ENCODE results near the gene C2CD2. TPM values are rescaled to one million over a fixed set of nuclear protein-coding genes. Genes with fewer than 3 reads are reported as not detected.

The C2CD2 gene
- total RNA-seq, 1 experiment from 2014 or later = 12.6 TPM

- Mint-ChIP-seq H3K36me3 (ENCODE audit: insufficient read depth, unreplicated experiment) (no peaks in the 10 kb centered on the region), H3K4me1 (ENCODE audit: low read depth, unreplicated experiment) (no peaks in the 10 kb centered on the region), H3K27me3 (ENCODE audit: insufficient read depth, unreplicated experiment) (no peaks in the 10 kb centered on the region), H3K9me3 (ENCODE audit: unreplicated experiment) (no peaks in the 10 kb centered on the region), H3K4me3 (ENCODE audit: unreplicated experiment) (no peak overlapping the region), H3K27ac (ENCODE audit: unreplicated experiment) (no peak overlapping the region)
- H3K27me3 ChIP-seq (replicated peaks; ENCODE audit: control insufficient read depth, insufficient read depth, low read length) = no peaks in the 10 kb centered on the region
- no TSS peak for BruUV-seq (replicated peaks)
- CTCF ChIA-PET = no interaction called here
- no peaks in the 10 kb centered on the region for H3K9me3 ChIP-seq
- intact Hi-C loops (cut with micrococcal nuclease; ENCODE audit: unreplicated experiment) = no loop called here
- H3K4me1 ChIP-seq = no peaks in the 10 kb centered on the region
- no peak for DNase-seq
- TF ChIP-seq CTCF (IDR thresholded peaks at IDR 0.05; ENCODE audit: insufficient read depth in 1 of 2, low read depth in 1 of 2, low read length in 1 of 2, severe bottlenecking in 1 of 2, unreplicated experiment in 1 of 2) = no peak
- H3K36me3 ChIP-seq (ENCODE audit: control insufficient read depth, insufficient read depth, low read length) = no peaks in the 10 kb centered on the region
- H3K4me3 ChIP-seq (ENCODE audit: low read depth, low read length) = no peak overlapping the region
- POLR2A ChIA-PET = no interaction called here
Observed at GRCh38 chr21:41918561-41919358, 35.1 kb downstream of the C2CD2 start.

DNA sequence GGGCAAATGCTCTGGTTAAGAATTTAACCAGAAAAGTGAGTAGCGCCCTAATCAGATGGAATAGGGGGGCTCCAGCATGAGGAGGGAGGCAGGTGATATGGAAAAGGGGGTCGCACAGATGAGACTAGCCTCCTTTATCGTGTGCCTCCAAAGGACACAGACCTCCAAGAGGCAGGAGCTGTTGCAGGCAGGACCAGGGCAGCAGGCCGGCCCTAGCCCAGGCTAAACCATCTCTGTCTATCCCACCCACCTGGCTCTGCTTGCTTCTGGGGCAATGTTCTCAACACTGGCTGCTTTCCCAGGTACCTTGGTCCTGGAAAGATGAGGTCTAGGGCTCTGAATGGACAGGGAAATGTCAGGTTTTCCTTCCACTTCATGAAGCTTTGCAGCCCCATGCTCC is 36.3 kb downstream of the C2CD2 start:
- ChIA-PET POLR2A (no interaction called here), CTCF (interaction anchor here (0.6 to 1.5 kb wide), 5 partner anchors 8 to 200 kb away, joined by 3 to 4 read pairs (median 3); no protein-coding TSS in a partner anchor)
- Histone ChIP-seq H3K9me3 (no peaks in the 10 kb centered on the region), H3K4me1 (no peaks in the 10 kb centered on the region), H3K27me3 (replicated peaks; ENCODE audit: control insufficient read depth, insufficient read depth, low read length) (no peaks in the 10 kb centered on the region), H3K4me3 (ENCODE audit: low read depth, low read length) (no peak overlapping the region), H3K36me3 (ENCODE audit: control insufficient read depth, insufficient read depth, low read length) (no peaks in the 10 kb centered on the region)
- Mint-ChIP-seq H3K4me3 (ENCODE audit: unreplicated experiment) (no peak overlapping the region), H3K27ac (ENCODE audit: unreplicated experiment) (no peak overlapping the region), H3K9me3 (ENCODE audit: unreplicated experiment) (no peaks in the 10 kb centered on the region), H3K27me3 (ENCODE audit: insufficient read depth, unreplicated experiment) (no peaks in the 10 kb centered on the region), H3K36me3 (ENCODE audit: insufficient read depth, unreplicated experiment) (peaks cover 2% of the 10 kb centered on the region), H3K4me1 (ENCODE audit: low read depth, unreplicated experiment) (no peaks in the 10 kb centered on the region)
- TF ChIP-seq CTCF (IDR thresholded peaks at IDR 0.05; ENCODE audit: insufficient read depth in 1 of 2, low read depth in 1 of 2, low read length in 1 of 2, severe bottlenecking in 1 of 2, unreplicated experiment in 1 of 2) = no peak
- BruUV-seq (replicated peaks) = no TSS peak
- intact Hi-C loops (cut with micrococcal nuclease; ENCODE audit: unreplicated experiment) = no loop called here
- no peak for DNase-seq

DNA sequence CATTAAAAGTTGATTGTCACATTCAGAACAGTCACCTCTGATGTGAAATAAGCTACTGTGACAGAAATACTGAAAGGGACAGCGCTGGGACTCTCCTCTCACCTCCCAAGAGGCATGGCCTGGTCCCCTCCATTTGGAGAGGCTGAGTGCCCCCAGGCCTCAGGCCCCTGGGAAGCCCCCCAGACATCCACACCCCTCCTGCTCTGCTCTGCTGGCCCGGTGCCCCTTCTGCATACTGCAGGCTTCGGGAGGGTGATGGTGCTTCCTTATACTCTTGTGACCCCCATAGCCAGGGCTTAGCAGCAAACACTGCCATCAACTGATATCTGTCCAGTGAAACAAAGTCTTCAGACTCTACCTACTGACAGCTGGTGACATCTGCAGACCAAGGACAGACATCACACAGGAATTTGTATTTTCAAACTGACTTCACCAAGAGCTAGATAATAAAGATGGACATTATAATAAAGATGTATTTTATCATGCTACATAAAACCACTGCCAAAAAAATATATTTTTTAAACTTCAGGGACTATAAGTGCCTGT is 36.9 kb downstream of the C2CD2 start:
- POLR2A ChIA-PET = no interaction called here
- BruUV-seq (replicated peaks) = no TSS peak

More for the DNA sequence above, 36.9 kb downstream of the C2CD2 start:
- no peaks in the 10 kb centered on the region for H3K36me3 ChIP-seq (ENCODE audit: control insufficient read depth, insufficient read depth, low read length)
- H3K27me3 ChIP-seq (replicated peaks; ENCODE audit: control insufficient read depth, insufficient read depth, low read length) = no peaks in the 10 kb centered on the region
- no peaks in the 10 kb centered on the region for H3K27me3 Mint-ChIP-seq (ENCODE audit: insufficient read depth, unreplicated experiment)
- H3K4me3 ChIP-seq (ENCODE audit: low read depth, low read length) = no peak overlapping the region
- no peak overlapping the region for H3K4me3 Mint-ChIP-seq (ENCODE audit: unreplicated experiment)
- no peak for TF ChIP-seq CTCF (IDR thresholded peaks at IDR 0.05; ENCODE audit: insufficient read depth in 1 of 2, low read depth in 1 of 2, low read length in 1 of 2, severe bottlenecking in 1 of 2, unreplicated experiment in 1 of 2)
- DNase-seq = no peak
- H3K4me1 ChIP-seq = no peaks in the 10 kb centered on the region
- H3K27ac Mint-ChIP-seq (ENCODE audit: unreplicated experiment) = no peak overlapping the region
- H3K9me3 Mint-ChIP-seq (ENCODE audit: unreplicated experiment) = no peaks in the 10 kb centered on the region
- CTCF ChIA-PET = interaction anchor here (0.6 to 1.5 kb wide), 5 partner anchors 9 to 559 kb away, joined by 3 to 4 read pairs (median 3); no protein-coding TSS in a partner anchor
- no peaks in the 10 kb centered on the region for H3K4me1 Mint-ChIP-seq (ENCODE audit: low read depth, unreplicated experiment)
- peaks cover 8% of the 10 kb centered on the region for H3K36me3 Mint-ChIP-seq (ENCODE audit: insufficient read depth, unreplicated experiment)
- H3K9me3 ChIP-seq = no peaks in the 10 kb centered on the region
- intact Hi-C loops (cut with micrococcal nuclease; ENCODE audit: unreplicated experiment) = no loop called here

Data from Caco-2 (cell line).